ENCODE data around the gene CRYGD. TPM values are rescaled to one million over a fixed set of nuclear protein-coding genes. Genes with fewer than 3 reads are reported as not detected.
"Not testable (repeated sequence)": the region's sequence is repeated elsewhere in the genome, so short reads cannot be mapped to it uniquely, and the experiment has no call there.

The CRYGD gene
- polyA plus RNA-seq, 3 donors: not detected

- no peaks in the 10 kb centered on the region for H3K9me3 ChIP-seq (replicated peaks in 1 of 2; ENCODE audit: control insufficient read depth in 1 of 2, insufficient read depth in 1 of 2, low read length in 2 of 2)
- H3K4me1 ChIP-seq (ENCODE audit: control insufficient read depth in 1 of 2, insufficient read depth in 2 of 2, low read length in 2 of 2): peaks cover 4 to 11% of the 10 kb centered on the region in 2 donors
- no peaks in the 10 kb centered on the region for H3K79me2 ChIP-seq (ENCODE audit: insufficient read depth, low read length)
- Mint-ChIP-seq H3K27ac (no peak overlapping the region), H3K27me3 (ENCODE audit: low read depth in 3 of 3) (peaks cover 4 to 19% (median 13%) of the 10 kb centered on the region in 3 donors), H3K4me1 (peaks cover 19% of the 10 kb centered on the region), H3K9me3 (peaks cover 0 to 2% (median 0%) of the 10 kb centered on the region in 7 donors), H3K36me3 (peaks cover 0 to 1% of the 10 kb centered on the region in 2 donors), H3K4me3 (no peak overlapping the region)
- no peak overlapping the region for H3K4me3 ChIP-seq (replicated peaks in 1 of 3; ENCODE audit: low read depth in 2 of 3, low read length in 3 of 3)
- H4K20me1 ChIP-seq (ENCODE audit: insufficient read depth, low read length): no peaks in the 10 kb centered on the region
- WGBS (ENCODE audit: insufficient coverage): no CpG with 5 or more reads among the region's 1 CpG
- no peaks in the 10 kb centered on the region for H3K36me3 ChIP-seq (replicated peaks in 1 of 2; ENCODE audit: control insufficient read depth in 1 of 2, insufficient read depth in 2 of 2, low read length in 2 of 2)
- DNase-seq: no peak
- no peak overlapping the region for H2AFZ ChIP-seq (ENCODE audit: insufficient read depth, low read depth, low read length, poor library complexity, severe bottlenecking)
- TF ChIP-seq CTCF (IDR thresholded peaks at IDR 0.05): no peak
- H3K27me3 ChIP-seq (ENCODE audit: control insufficient read depth in 2 of 2, insufficient read depth in 2 of 2, low read length in 2 of 2): peaks cover 2 to 3% of the 10 kb centered on the region in 2 donors
- no peak overlapping the region for H3K27ac ChIP-seq (ENCODE audit: low read depth in 1 of 2, low read length in 2 of 2)
- intact Hi-C loops (cut with micrococcal nuclease): no loop called here
- H3K4me2 ChIP-seq (replicated peaks; ENCODE audit: extremely low read depth, low read length, poor library complexity, severe bottlenecking): no peak overlapping the region
- H3K9ac ChIP-seq (ENCODE audit: insufficient read depth, low read length, poor library complexity, severe bottlenecking): no peak overlapping the region
Observed at GRCh38 chr2:208122248-208122647, 2.1 kb downstream of the CRYGD start.

- no peaks in the 10 kb centered on the region for H3K79me2 ChIP-seq (ENCODE audit: insufficient read depth, low read length)
- H3K27me3 ChIP-seq (ENCODE audit: control insufficient read depth in 2 of 2, insufficient read depth in 2 of 2, low read length in 2 of 2): no peaks in the 10 kb centered on the region
- DNase-seq: no peak
- no peaks in the 10 kb centered on the region for H3K36me3 Mint-ChIP-seq
- no peak overlapping the region for H3K4me3 Mint-ChIP-seq
- no peaks in the 10 kb centered on the region for H3K9me3 ChIP-seq (replicated peaks in 1 of 2; ENCODE audit: control insufficient read depth in 1 of 2, insufficient read depth in 1 of 2, low read length in 2 of 2)
- no peak for TF ChIP-seq CTCF (IDR thresholded peaks at IDR 0.05)
- no peaks in the 10 kb centered on the region for H3K36me3 ChIP-seq (replicated peaks in 1 of 2; ENCODE audit: control insufficient read depth in 1 of 2, insufficient read depth in 2 of 2, low read length in 2 of 2)
- H3K27me3 Mint-ChIP-seq (ENCODE audit: low read depth in 3 of 3): peaks cover 0 to 5% (median 4%) of the 10 kb centered on the region in 3 donors
- no peaks in the 10 kb centered on the region for H4K20me1 ChIP-seq (ENCODE audit: insufficient read depth, low read length)
- no peak overlapping the region for H3K27ac ChIP-seq (ENCODE audit: low read depth in 1 of 2, low read length in 2 of 2)
- intact Hi-C loops (cut with micrococcal nuclease): no loop called here
- H3K4me1 ChIP-seq (ENCODE audit: control insufficient read depth in 1 of 2, insufficient read depth in 2 of 2, low read length in 2 of 2): peaks cover 0 to 1% of the 10 kb centered on the region in 2 donors
- no peak overlapping the region for H3K27ac Mint-ChIP-seq
- H3K9me3 Mint-ChIP-seq: peaks cover 0 to 2% (median 0%) of the 10 kb centered on the region in 7 donors
- no peak overlapping the region for H3K4me2 ChIP-seq (replicated peaks; ENCODE audit: extremely low read depth, low read length, poor library complexity, severe bottlenecking)
- H3K9ac ChIP-seq (ENCODE audit: insufficient read depth, low read length, poor library complexity, severe bottlenecking): no peak overlapping the region
- WGBS (ENCODE audit: insufficient coverage): no CpG with 5 or more reads among the region's 3 CpGs
- no peak overlapping the region for H3K4me3 ChIP-seq (replicated peaks in 1 of 3; ENCODE audit: low read depth in 2 of 3, low read length in 3 of 3)
- H3K4me1 Mint-ChIP-seq: peaks cover 3% of the 10 kb centered on the region
- no peak overlapping the region for H2AFZ ChIP-seq (ENCODE audit: insufficient read depth, low read depth, low read length, poor library complexity, severe bottlenecking)
Observed at GRCh38 chr2:208118918-208119317, 5.4 kb downstream of the CRYGD start.

- H3K4me1 Mint-ChIP-seq; H3K9ac ChIP-seq (ENCODE audit: insufficient read depth, low read length, poor library complexity, severe bottlenecking); H3K79me2 ChIP-seq (ENCODE audit: insufficient read depth, low read length); H3K27me3 Mint-ChIP-seq (ENCODE audit: low read depth in 3 of 3); H2AFZ ChIP-seq (ENCODE audit: insufficient read depth, low read depth, low read length, poor library complexity, severe bottlenecking); H3K27me3 ChIP-seq (ENCODE audit: control insufficient read depth in 2 of 2, insufficient read depth in 2 of 2, low read length in 2 of 2); H3K9me3 ChIP-seq (replicated peaks in 1 of 2; ENCODE audit: control insufficient read depth in 1 of 2, insufficient read depth in 1 of 2, low read length in 2 of 2); H3K36me3 Mint-ChIP-seq; DNase-seq; H3K4me3 ChIP-seq (replicated peaks in 1 of 3; ENCODE audit: low read depth in 2 of 3, low read length in 3 of 3); H4K20me1 ChIP-seq (ENCODE audit: insufficient read depth, low read length); H3K4me3 Mint-ChIP-seq; H3K9me3 Mint-ChIP-seq; H3K4me2 ChIP-seq (replicated peaks; ENCODE audit: extremely low read depth, low read length, poor library complexity, severe bottlenecking); intact Hi-C loops (cut with micrococcal nuclease); H3K27ac Mint-ChIP-seq; H3K27ac ChIP-seq (ENCODE audit: low read depth in 1 of 2, low read length in 2 of 2); H3K4me1 ChIP-seq (ENCODE audit: control insufficient read depth in 1 of 2, insufficient read depth in 2 of 2, low read length in 2 of 2); H3K36me3 ChIP-seq (replicated peaks in 1 of 2; ENCODE audit: control insufficient read depth in 1 of 2, insufficient read depth in 2 of 2, low read length in 2 of 2): not testable (repeated sequence)
- 100% methylated on average over 2 of the region's 11 CpGs for WGBS (ENCODE audit: insufficient coverage)
Observed at GRCh38 chr2:208117390-208117789, 6.9 kb downstream of the CRYGD start.
